B cell (primary cell): Measurements from ENCODE around the gene GOLGA6L25. TPM values are rescaled to one million over a fixed set of nuclear protein-coding genes. Genes with fewer than 3 reads are reported as not detected.
"Not testable (repeated sequence)": the region's sequence is repeated elsewhere in the genome, so short reads cannot be mapped to it uniquely, and the experiment has no call there.

Experiments
- ATAC-seq: fragments of 200-7000 bp; cut with Tn5 transposase; one replicate; pipeline ENCODE4 v1.10.0; 2021; ENCODE audit warnings: low read depth, mild to moderate bottlenecking, moderate number of reproducible peaks, moderate library complexity
- CTCF ChIA-PET: fragments of 350-600 bp; sonication (Branson Sonifier 250); formaldehyde crosslinking; loops from one replicate; lab custom pipeline; 2021; ENCODE audit warnings: antibody characterized with exemption, inconsistent platforms; lab: Charles Lee
- POLR2A ChIA-PET: fragments of 350-600 bp; sonication (Branson Sonifier 250); formaldehyde crosslinking; loops from one replicate; lab custom pipeline; 2021; ENCODE audit warnings: antibody characterized with exemption; lab: Charles Lee
- DNase-seq: peaks from one replicate; pipeline ENCODE4 v3.0.0; 2013
- H2AFZ ChIP-seq: 2 replicates; pipeline ENCODE4 v1.6.1; 2012; ENCODE audit warnings: mild to moderate bottlenecking, low read depth, low read length; ENCODE audit not compliant: insufficient read depth, poor library complexity, severe bottlenecking
- H3K27ac ChIP-seq, 2 donors: 1 replicate in 1 of 2; 2 replicates in 1 of 2; pipeline ENCODE4 v1.5.1; 2012 to 2013; ENCODE audit warnings: low read length in 2 of 2, mild to moderate bottlenecking in 2 of 2, moderate library complexity in 1 of 2
- H3K27me3 ChIP-seq, 4 experiments: fragments of 200-600 bp in 1 of 4; sonication (generic) in 1 of 4; replicated peaks in 1 of 4; 1 replicate in 2 of 4; 2 replicates in 2 of 4; pipeline versions ENCODE4 v1.6.1 to v1.7.0; 2013 to 2016; ENCODE audit warnings: low read length in 3 of 4, mild to moderate bottlenecking in 2 of 4, mixed read lengths in 1 of 4, moderate library complexity in 1 of 4; ENCODE audit not compliant: insufficient read depth in 4 of 4, control insufficient read depth in 3 of 4; ENCODE audit errors: control extremely low read depth in 1 of 4
- H3K36me3 ChIP-seq, 2 experiments: replicated peaks in 1 of 2; 1 replicate in 1 of 2; 2 replicates in 1 of 2; pipeline versions ENCODE4 v1.6.1 to v1.7.1; 2013; ENCODE audit warnings: low read length in 1 of 2; ENCODE audit not compliant: insufficient read depth in 2 of 2, control insufficient read depth in 1 of 2; ENCODE audit errors: control extremely low read depth in 1 of 2, extremely low read depth in 1 of 2
- H3K4me1 ChIP-seq, 2 donors: fragments of 200-600 bp in 1 of 2; sonication (generic) in 1 of 2; 1 replicate in 1 of 2; 2 replicates in 1 of 2; pipeline versions ENCODE4 v1.5.1 to v1.6.1; 2013 to 2017; ENCODE audit warnings: low read length in 2 of 2; ENCODE audit not compliant: control insufficient read depth in 2 of 2, insufficient read depth in 2 of 2
- H3K4me2 ChIP-seq: replicated peaks from 2 replicates; pipeline ENCODE3; 2012; ENCODE audit warnings: mild to moderate bottlenecking, low read depth, low read length; ENCODE audit not compliant: poor library complexity, severe bottlenecking
- H3K4me3 ChIP-seq, 5 experiments: fragments of 200-600 bp in 1 of 5; sonication (generic) in 1 of 5; 1 replicate in 3 of 5; 2 replicates in 2 of 5; pipeline versions ENCODE4 v1.5.1 to v1.7.0; 2011 to 2016; ENCODE audit warnings: low read length in 4 of 5, mild to moderate bottlenecking in 4 of 5, low read depth in 2 of 5, control low read depth in 1 of 5, moderate library complexity in 1 of 5; ENCODE audit not compliant: insufficient read depth in 1 of 5; ENCODE audit errors: control extremely low read depth in 1 of 5, extremely low read depth in 1 of 5
- H3K79me2 ChIP-seq: fragments of 200-600 bp; sonication (generic); one replicate; pipeline ENCODE4 v1.6.0; 2016; ENCODE audit warnings: low read length; ENCODE audit not compliant: control insufficient read depth, insufficient read depth
- H3K9ac ChIP-seq: fragments of 200-600 bp; sonication (generic); 2 replicates; pipeline ENCODE4 v1.6.1; 2017; ENCODE audit warnings: mild to moderate bottlenecking, low read length, moderate library complexity
- H3K9me3 ChIP-seq, 3 donors: one replicate each; pipeline versions ENCODE4 v1.6.1 to v1.7.1; 2013; ENCODE audit warnings: low read length in 2 of 3; ENCODE audit not compliant: control insufficient read depth in 2 of 3, insufficient read depth in 1 of 3; ENCODE audit errors: control extremely low read depth in 1 of 3
- H4K20me1 ChIP-seq: 2 replicates; pipeline ENCODE4 v1.6.0; 2012; ENCODE audit warnings: mild to moderate bottlenecking, low read length; ENCODE audit not compliant: insufficient read depth, control insufficient read depth, poor library complexity, severe bottlenecking
- H3K27ac Mint-ChIP-seq: one replicate; pipeline ENCODE4 v1.8.0; 2021; ENCODE audit warnings: mixed read lengths
- H3K27me3 Mint-ChIP-seq: one replicate; pipeline ENCODE4 v1.8.0; 2021; ENCODE audit warnings: mixed read lengths
- H3K4me1 Mint-ChIP-seq: one replicate; pipeline ENCODE4 v1.8.0; 2021; ENCODE audit warnings: mixed read lengths
- H3K4me3 Mint-ChIP-seq: one replicate; pipeline ENCODE4 v1.8.0; 2021; ENCODE audit warnings: mixed read lengths
- H3K9me3 Mint-ChIP-seq: one replicate; pipeline ENCODE4 v1.8.0; 2022; ENCODE audit warnings: mixed read lengths; ENCODE audit not compliant: insufficient read depth
- WGBS: methylation state at CpG from one replicate; pipeline ENCODE4 v1.1.5; 2013; ENCODE audit warnings: missing lambda C conversion rate; ENCODE audit not compliant: insufficient coverage; 5-methylcytosine and 5-hydroxymethylcytosine counted together
- intact Hi-C: fragments of 100-400 bp; cut with micrococcal nuclease; formaldehyde crosslinking; loops from one replicate; pipeline ENCODE4 v1.10.0; 2022
- polyA plus RNA-seq: library from polyadenylated mRNA; depleted of rRNA; stranded (reverse); fragments of >200 nt; gene quantifications from 2 replicates; pipeline ENCODE4 v1.2.3, GENCODE V29; 2012
- total RNA-seq, 2 donors: library from RNA; stranded (reverse); fragments of 120-200 nt in 1 of 2; gene quantifications; 1 replicate in 1 of 2; 2 replicates in 1 of 2; pipeline versions ENCODE4 v1.2.3 to v1.2.4, GENCODE V29; 2013 to 2022

GOLGA6L25 gene
- total and polyA plus RNA-seq, 2 donors (not counting 1 experiment from before 2014, with no cell fraction given): not detected

GRCh38 chr15:28532954-28533353 is 20.4 kb upstream of the GOLGA6L25 start, which contains the start of gene GOLGA8G:
Gene GOLGA8G, minus strand, starts transcription at chr15:28532971. Its CDS starts 62 bp downstream, at chr15:28532909.
- H3K4me3 Mint-ChIP-seq, POLR2A ChIA-PET, H3K4me2 ChIP-seq, H3K4me1 Mint-ChIP-seq, H2AFZ ChIP-seq, H3K27ac ChIP-seq, H3K9ac ChIP-seq, H3K27ac Mint-ChIP-seq, H3K27me3 ChIP-seq, CTCF ChIA-PET, H3K4me1 ChIP-seq, H3K36me3 ChIP-seq, H3K27me3 Mint-ChIP-seq, ATAC-seq, H3K79me2 ChIP-seq, H3K9me3 Mint-ChIP-seq, H3K9me3 ChIP-seq, DNase-seq, H3K4me3 ChIP-seq, intact Hi-C loops, H4K20me1 ChIP-seq: not testable (repeated sequence)
- WGBS: no CpG with 5 or more reads among the region's 6 CpGs

DNA sequence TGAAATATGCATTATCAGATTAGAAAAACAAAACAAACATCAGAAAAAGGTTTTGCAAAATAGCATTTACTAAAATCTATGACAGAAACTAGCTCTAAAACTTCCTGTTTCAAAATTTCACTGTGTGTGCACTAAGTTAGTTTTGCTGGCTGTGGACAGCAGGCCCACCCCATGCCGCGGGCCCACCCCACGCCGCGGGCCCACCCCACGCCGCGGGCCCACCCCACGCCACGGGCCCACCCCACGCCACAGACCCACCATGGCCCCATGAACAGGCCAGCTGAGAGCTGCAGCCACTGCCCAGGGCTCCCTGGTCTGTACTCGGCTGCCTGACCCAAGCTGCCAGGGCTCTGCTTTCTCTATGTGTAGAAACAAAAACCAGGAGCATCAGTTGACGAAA is 20.0 kb downstream of the GOLGA6L25 start:
- H3K4me3 ChIP-seq, H3K4me2 ChIP-seq, H3K4me1 Mint-ChIP-seq, H3K36me3 ChIP-seq, H3K27ac ChIP-seq, ATAC-seq, H3K4me1 ChIP-seq, H3K9me3 Mint-ChIP-seq, H3K4me3 Mint-ChIP-seq, CTCF ChIA-PET, H2AFZ ChIP-seq, H3K79me2 ChIP-seq, intact Hi-C loops, H3K9ac ChIP-seq, H4K20me1 ChIP-seq, H3K27me3 Mint-ChIP-seq, POLR2A ChIA-PET, H3K9me3 ChIP-seq, H3K27ac Mint-ChIP-seq, H3K27me3 ChIP-seq, DNase-seq: not testable (repeated sequence)
- WGBS: no CpG with 5 or more reads among the region's 13 CpGs

DNA sequence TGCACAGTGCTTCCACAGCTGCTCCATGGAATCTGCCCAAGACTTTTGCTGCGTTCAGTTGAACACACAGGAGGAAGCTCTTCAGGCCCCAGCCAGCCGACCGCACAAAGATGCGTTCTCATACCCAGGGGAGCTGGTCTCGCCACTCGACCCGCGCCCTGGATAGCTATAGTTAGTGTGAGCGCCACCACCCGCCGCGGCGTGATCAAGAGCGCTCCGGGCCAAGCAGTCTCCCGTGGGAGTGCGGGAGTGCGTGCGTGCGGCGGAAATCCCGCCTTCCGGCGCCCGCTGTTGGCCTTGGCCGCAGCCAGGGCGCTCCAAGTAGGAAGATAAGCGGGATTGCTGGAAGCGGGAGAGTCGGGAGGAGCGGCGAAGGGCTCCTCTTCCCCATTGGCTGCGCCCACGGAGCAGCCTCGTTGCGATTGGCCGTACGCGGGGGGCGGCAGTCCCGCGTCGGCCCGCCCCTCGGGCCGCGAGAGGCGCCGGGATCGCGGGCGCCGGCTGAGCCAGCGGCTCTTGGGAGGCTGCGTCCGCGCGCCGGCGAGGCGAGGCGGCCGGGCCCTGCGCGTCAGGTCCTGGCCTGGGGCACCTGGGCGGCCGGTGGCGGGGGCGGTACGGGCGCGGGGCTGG is 35.7 kb downstream of the GOLGA6L25 start:
- DNase-seq, H4K20me1 ChIP-seq, CTCF ChIA-PET, H3K27ac Mint-ChIP-seq, H3K27ac ChIP-seq, H3K27me3 ChIP-seq, H3K9ac ChIP-seq, H3K9me3 ChIP-seq, H3K4me1 ChIP-seq, H3K79me2 ChIP-seq, H3K27me3 Mint-ChIP-seq, H3K36me3 ChIP-seq, H3K4me2 ChIP-seq, H3K4me1 Mint-ChIP-seq, POLR2A ChIA-PET, H2AFZ ChIP-seq, H3K4me3 ChIP-seq, H3K4me3 Mint-ChIP-seq, intact Hi-C loops, H3K9me3 Mint-ChIP-seq: not testable (repeated sequence)
- WGBS: no CpG with 5 or more reads among the region's 72 CpGs
- ATAC-seq: peak; percentile 64

DNA sequence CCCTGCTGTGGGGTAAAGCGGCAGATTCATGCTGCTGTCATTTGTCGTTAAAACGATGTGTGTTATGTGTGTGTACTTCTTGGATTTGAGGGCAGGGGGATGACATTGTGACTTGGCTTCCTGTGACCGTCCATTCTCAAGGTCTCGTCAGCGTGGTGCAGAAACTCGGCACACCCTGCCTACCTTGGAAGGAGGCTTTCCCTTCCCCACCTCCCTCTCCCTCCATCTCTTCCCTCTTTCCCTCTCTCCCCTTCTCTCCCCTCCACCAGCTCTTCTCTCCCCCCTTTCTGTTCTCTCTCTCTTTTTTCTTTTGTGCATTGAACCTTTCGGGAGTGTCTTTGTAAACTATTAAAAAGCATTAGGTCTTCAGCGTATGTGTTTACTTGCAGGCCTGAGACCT is 36.4 kb downstream of the GOLGA6L25 start:
- H3K4me1 ChIP-seq, H3K27ac ChIP-seq, intact Hi-C loops, H2AFZ ChIP-seq, DNase-seq, H3K9ac ChIP-seq, H3K9me3 Mint-ChIP-seq, H3K9me3 ChIP-seq, POLR2A ChIA-PET, H3K79me2 ChIP-seq, H3K36me3 ChIP-seq, H4K20me1 ChIP-seq, ATAC-seq, CTCF ChIA-PET, H3K27me3 Mint-ChIP-seq, H3K4me1 Mint-ChIP-seq, H3K27me3 ChIP-seq: not testable (repeated sequence)
- H3K4me3 ChIP-seq: peak overlapping the region in 3 of 5 experiments; percentile 25 to 42 (median 30)
- peak overlapping the region; percentile 37 for H3K4me2 ChIP-seq
- peak overlapping the region; percentile 80 for H3K27ac Mint-ChIP-seq
- 0% methylated on average over 1 of the region's 9 CpGs for WGBS
- H3K4me3 Mint-ChIP-seq: peak overlapping the region; percentile 93
